NCI-H2029 (cell line): ENCODE results near the gene NLGN1.

Source experiments
- DNase-seq: peaks from one replicate; lab custom pipeline; 2025; lab: John Stamatoyannopoulos, UW

NLGN1 gene

DNA sequence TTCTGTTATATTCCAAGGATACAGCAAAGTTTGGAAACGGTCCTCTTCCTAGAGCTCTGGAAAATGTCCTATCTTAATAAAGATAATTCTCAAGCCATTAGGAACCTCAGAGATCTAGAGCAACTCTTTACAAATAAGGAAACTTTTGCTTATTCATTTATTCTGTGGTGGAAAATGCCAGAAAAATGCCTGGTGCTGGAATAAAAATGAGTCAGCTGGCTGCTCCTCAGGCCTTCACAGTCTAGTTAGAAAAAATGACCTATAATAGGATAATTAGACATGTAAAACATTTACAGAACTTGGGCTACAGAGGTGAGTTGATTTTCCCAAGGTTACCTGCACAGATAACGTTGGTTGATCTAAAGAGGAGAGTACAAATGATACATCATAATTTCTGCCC is 372.5 kb downstream of the NLGN1 start:
- DNase-seq, result no peak

- no peak for DNase-seq
These were observed 373.4 kb downstream of the NLGN1 start for GRCh38 chr3:173770796-173771573.

- no peak for DNase-seq
These were observed 376.3 kb downstream of the NLGN1 start for GRCh38 chr3:173773800-173774199.

DNA sequence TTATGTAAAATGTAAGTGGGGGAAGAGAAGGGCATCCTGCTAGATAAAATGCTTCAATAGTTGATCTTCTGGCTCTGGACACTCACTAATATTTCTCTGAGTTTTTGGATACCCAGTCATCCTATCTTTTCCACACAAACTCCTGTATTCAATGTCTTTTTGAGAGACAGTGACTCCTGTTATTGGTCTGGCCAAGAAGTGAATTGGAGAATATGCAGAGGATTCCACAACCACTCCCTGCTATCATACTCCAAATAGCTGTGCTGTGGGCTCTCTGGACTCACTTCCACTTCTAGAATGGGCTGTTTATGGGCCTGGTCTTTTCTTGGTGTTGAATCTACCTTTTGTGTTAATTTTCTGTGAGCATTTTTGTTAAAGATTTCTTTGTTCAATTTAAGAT is 376.8 kb downstream of the NLGN1 start:
- DNase-seq, result no peak

- no peak for DNase-seq
These were observed 380.7 kb downstream of the NLGN1 start for GRCh38 chr3:173778251-173778650.

DNA sequence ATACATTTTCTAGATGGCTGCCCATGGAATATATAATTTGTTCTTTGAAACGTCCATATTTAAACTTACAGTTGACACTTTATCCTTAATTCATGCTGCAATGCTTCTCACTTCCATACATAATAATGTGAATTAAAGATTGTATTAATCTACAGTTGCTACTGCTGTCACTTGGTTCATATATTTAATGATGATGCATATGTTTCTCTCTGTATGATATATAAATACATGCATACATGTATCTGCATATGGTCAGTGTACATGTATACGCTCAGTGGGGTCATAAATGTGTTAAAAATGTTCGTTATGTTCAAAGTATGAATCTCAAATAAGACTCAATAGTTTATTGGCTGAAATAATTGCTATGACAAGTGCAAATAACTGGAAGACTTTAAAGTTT is 382.5 kb downstream of the NLGN1 start:
- no peak for DNase-seq

DNA sequence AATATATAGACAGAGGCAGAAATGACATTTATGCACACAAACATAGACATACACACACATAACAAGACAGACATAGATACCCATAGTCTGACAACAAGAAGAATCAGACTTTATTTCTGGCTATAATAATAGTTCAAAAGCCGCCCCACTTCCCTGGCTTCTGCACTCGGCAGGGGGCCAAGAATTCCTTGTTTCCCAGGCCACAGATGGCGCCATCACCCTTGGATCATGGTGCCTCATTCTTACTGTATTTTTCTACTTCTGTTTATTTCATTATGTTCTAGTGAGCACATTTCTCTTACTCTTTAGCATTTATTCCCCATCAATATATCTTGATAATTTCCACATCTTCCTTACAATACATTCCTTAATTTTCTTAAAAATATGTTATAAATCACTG is 387.5 kb downstream of the NLGN1 start:
- DNase-seq, result no peak

DNA sequence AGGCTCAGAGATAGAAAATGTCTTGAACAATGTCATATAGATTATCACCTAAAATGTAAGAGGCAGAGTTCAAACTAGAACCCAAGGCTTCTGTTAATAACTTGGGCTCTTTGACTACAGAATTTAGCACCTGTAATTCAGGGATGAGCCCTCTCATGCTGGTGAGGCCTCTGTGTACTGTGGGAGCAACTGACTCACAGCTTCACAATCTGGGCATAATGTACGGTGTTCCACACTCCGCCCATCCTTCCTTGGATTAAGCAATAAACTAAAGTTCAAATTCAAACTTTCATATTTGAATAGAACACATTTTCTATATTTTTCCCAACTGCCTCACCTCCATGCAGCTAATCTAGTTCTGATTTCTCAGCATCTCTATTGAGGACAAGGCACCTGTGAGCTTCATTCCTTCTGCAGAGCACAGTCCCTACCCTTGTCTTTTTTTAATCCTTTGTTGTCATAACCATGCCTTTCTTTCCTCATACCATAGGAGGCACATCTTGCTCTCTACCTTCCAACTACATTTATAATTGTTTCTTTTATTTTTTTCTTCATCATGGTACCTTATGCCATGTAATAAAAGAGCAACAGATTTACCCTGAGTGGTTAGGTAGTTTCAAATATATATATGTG is 392.1 kb downstream of the NLGN1 start:
- no peak for DNase-seq

DNA sequence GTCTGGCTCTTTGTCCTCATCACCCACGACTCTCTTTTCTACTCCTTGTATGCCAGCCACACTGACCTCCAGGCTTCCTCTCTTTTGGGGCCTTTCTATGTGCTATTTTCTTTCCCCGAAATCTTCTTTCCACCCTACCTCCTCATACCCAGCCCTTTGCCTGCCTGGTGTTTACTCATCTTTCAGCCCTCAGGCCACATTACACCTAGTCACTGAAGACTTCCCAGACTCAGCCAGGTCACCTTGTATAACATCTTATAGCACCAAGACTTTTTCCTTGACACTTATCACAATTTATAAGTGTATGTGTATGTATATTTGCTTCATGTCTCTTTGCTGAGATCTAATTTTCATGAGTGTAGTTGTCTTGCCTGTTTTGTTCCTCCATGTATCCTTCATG is 396.4 kb downstream of the NLGN1 start:
- no peak for DNase-seq

- no peak for DNase-seq
These were observed 398.9 kb downstream of the NLGN1 start for GRCh38 chr3:173796405-173796804.

DNA sequence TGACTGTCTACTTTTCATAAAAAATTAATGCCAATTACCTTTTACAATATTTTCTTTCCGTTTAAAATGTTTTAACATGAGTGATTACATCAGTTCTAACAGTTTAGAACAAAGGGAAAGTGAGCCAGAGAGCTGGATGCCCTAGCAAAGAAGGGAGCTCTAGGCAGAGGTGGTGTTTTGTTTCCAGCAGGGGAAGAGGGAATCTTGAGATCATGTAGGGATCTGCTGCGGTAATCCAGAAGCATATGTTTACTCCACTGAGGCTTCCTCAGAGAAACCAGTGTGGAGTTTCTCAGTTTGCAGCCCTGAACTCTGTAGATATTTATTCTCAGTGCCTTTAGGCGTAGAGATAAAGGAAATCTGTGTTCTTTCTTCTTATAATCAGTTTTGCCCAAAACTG is 399.3 kb downstream of the NLGN1 start:
- DNase-seq, result no peak

GRCh38 chr3:173799060-173799816 is 401.7 kb downstream of the NLGN1 start:
- no peak for DNase-seq

DNA sequence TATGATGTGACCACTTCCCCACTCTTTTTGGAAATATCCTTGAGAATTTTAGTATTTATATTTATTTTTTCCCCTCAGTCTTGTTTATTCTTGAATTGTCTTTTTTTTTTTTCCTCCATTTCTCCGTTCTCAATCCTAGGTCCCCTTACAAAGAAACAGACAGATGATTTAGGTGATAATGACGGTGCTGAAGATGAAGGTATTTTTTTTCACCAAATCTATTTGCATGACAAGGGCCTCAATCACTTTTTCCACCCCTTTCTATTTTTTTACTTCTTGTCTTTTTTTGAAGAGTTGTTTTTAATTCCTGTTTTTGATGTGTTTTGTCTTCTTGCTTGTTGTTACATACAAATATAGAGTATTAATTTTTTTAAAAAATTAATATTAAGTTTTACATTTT is 402.6 kb downstream of the NLGN1 start:
- DNase-seq, result no peak

GRCh38 chr3:173814809-173815208 is 417.3 kb downstream of the NLGN1 start:
- no peak for DNase-seq

- no peak for DNase-seq
These were observed 421.8 kb downstream of the NLGN1 start for GRCh38 chr3:173819368-173819767.

DNA sequence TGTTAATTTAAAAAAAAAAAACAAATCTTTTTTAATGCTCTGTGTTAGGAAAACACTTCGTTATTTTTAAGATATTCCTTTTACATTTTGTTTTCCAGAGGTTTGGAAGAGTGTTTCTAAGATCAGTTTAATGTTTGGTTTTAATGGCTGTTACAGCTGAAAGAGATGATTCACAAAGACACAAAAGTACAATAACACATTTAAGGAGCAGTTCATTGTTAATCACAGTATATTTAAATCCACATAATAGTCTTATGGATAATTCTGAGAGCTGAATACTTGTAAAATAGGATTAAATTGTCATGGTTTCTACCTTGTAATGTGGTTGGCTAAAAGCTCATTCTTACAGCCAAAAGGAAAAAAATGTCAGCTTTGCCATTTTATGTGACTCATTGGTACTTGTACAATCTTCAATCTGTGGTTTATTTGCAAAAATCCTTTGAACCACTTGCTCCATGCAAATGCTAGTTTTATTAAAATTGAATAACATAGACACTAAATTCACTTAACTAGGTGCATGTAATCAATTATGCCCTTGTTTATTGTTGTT is 426.4 kb downstream of the NLGN1 start:
- no peak for DNase-seq

DNA sequence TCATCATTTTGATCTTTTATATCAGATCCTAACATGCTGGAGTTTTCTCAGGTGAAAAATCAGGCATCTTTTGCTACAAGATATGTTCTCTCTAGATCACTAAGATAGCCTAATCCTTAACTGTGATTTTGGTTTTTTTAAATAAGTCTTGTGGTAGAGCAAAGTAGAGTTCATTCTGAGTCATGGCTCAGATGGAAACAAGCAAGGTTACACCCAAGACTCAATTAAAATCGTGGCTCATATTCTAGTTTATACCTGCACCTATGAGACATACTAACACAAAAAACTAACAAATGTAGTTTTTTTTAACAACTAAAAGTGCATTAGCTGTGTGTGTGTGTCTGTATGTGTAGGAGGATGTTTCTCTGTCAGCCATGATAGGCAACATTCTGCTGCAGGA is 428.2 kb downstream of the NLGN1 start:
- DNase-seq, result no peak

DNA sequence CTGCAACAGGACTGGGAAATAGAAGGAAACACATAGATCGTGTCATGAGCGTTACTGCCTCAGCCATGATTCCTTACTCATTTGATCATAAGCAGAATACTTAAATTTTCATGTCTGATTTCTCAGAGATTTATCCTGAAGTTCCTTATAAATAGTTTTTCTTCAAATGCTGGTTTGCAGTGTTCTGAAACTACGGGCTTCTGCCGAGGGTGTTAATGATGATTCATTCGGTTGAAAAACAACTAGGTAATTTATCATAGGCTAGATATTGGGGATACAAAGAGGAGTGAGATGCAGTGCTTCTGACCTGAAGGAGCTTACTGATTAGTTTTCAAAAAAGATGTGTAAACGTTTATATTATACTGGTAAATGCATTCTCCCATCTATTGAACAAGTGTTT is 428.9 kb downstream of the NLGN1 start:
- DNase-seq, result no peak

GRCh38 chr3:173826901-173827609 is 429.5 kb downstream of the NLGN1 start:
- no peak for DNase-seq

DNA sequence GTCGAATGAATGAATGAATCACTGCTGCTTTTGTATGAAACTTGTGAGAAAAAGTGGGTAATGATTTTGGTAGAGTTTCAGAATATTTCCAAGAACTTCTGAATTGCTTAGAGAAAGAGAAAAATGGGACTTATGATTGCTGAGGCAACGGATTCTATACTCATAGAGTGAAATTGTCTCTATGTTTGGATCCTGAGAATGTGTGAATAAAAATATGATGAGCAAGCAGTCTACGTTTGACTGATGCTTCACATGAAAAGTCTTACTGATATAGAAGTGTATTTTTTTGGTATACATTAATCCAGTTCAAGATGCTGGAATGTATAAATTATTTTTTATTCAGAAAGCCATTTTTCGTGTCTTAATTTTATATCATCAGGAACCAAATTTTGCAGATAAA is 441.1 kb downstream of the NLGN1 start:
- DNase-seq, result no peak

DNA sequence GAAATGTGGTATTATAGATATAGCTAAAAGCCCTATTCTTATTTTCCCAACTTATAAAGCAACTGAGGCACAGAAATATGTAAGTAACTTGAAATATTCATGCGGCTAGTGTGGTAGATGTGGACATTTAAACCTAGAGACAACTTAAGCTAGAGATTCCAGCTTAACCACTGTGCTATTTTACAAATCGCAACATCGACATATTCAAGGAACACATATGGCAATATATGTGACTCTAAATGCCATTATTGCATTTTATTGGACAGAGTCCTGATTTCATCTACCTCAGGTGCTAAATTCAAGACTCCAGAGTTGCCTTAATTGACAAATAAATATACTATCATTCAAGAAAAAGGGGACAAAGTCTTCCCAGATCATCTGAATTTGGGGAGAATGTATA is 442.3 kb downstream of the NLGN1 start:
- no peak for DNase-seq

- no peak for DNase-seq
These were observed 443.8 kb downstream of the NLGN1 start for GRCh38 chr3:173841334-173841733.
